Urinary bladder (tissue), 4 donors: ENCODE measurements around the gene FRMD4B. TPM values are rescaled to one million over a fixed set of nuclear protein-coding genes. Genes with fewer than 3 reads are reported as not detected.

Experiments
- DNase-seq: peaks from one replicate; pipeline ENCODE4 v3.0.0-alpha.2; 2015; ENCODE audit errors: extremely low spot score
- H3K27ac ChIP-seq: one replicate; pipeline ENCODE4 v1.5.1; 2013; ENCODE audit warnings: low read depth, mild to moderate bottlenecking, moderate library complexity
- H3K36me3 ChIP-seq: one replicate; pipeline ENCODE4 v1.6.1; 2013; ENCODE audit warnings: mild to moderate bottlenecking, moderate library complexity; ENCODE audit not compliant: insufficient read depth
- H3K4me1 ChIP-seq: one replicate; pipeline ENCODE4 v1.6.1; 2013; ENCODE audit warnings: mild to moderate bottlenecking, moderate library complexity; ENCODE audit not compliant: insufficient read depth
- H3K4me3 ChIP-seq: one replicate; pipeline ENCODE4 v1.5.1; 2013; ENCODE audit warnings: low read depth, low read length
- WGBS: extraction: QIAGEN DNeasy Blood & Tissue Kit; methylation state at CpG from one replicate; pipeline ENCODE4 v1.1.7; 2013; 5-methylcytosine and 5-hydroxymethylcytosine counted together
- polyA plus RNA-seq: library from polyadenylated mRNA; stranded (reverse); fragments of 200-250 nt; gene quantifications from one replicate; pipeline ENCODE4 v1.2.3, GENCODE V29; 2013
- total RNA-seq: library from RNA; depleted of rRNA; stranded (reverse); fragments of >200 nt; gene quantifications from one replicate; pipeline ENCODE4 v1.2.3, GENCODE V29; 2014
- donor health status: healthy with polysubstance abuse.
- donor health status: healthy.

The FRMD4B gene
- total and polyA plus RNA-seq, 2 donors = 5.9 to 39.1 TPM

DNA sequence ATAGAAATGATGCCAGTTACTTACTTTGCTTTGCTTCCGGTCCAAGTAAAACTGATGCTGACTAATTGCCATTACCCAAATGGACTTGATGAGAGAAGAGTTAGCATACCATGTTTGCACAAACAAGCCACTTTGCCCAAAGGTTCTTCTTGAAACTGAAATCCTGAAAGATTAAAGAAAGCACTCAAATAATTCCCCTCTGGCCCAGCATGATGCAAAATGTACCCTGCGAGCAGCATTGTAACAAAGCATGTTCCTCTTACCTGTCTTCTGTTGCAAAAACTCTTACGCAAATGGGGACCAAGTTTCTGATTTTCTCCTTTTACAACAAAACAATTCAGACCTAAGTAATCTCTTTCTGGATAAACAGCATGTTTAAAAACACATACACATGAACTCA lies 189.0 kb downstream of the FRMD4B start:
- Histone ChIP-seq H3K27ac (no peak overlapping the region), H3K36me3 (no peaks in the 10 kb centered on the region), H3K4me3 (no peak overlapping the region), H3K4me1 (no peaks in the 10 kb centered on the region)
- no peak for DNase-seq
- WGBS = 89% methylated on average over 3 of the region's 3 CpGs

DNA sequence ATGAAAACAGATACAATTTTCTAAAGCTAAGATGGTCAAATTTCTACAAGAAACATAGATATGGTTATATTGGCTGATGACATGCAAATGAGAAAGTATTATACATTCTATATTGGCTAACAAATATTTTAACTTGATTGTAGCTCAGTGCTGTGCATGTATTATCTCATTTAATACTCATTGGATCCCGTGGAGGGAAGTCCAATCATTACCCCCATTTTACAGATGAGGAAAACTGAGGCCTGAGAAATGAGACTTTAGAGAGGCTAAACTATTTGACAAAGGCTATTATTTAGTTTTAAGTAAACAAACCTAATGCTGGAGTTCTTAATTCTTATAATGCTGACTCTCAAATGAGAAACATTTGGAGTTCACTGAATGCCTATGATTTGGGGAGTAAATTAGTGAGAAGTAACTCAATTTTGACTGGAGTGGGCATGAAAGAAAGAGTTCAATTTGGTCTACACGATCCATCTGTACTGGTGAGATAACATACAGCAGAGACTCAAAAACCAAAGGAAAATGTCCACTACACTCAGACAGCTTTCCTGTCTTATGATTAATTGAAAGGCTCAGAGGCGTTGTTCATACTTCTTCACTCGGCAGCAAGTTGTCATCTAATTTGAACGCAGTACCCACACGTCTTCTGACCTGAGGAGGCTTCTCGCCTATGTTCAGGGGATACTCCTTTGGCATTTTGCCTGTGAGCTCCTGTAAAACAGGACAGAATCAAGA lies 191.3 kb downstream of the FRMD4B start:
- Histone ChIP-seq H3K27ac (no peak overlapping the region), H3K4me3 (no peak overlapping the region), H3K4me1 (no peaks in the 10 kb centered on the region), H3K36me3 (no peaks in the 10 kb centered on the region)
- WGBS = 64% methylated on average over 7 of the region's 7 CpGs
- DNase-seq = no peak

DNA sequence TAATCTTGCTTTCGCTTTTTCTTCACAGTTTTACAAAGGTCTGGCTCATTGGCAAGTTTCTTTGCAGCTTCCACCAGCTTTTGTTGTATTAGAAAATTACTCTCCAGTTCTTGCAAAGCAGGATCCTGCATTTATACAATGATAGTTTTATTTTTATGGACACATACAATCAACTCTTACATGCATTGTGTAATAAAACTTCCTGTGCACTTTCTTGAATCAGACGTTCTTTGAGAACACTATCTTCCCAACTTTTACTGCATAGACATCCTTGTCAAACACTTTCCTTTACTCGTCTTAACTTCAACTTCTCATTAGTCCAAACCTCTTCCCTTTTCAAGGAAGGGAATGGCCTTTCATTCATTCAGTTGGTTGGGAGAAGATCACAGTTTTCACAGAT lies 192.1 kb downstream of the FRMD4B start:
- Histone ChIP-seq H3K36me3 (no peaks in the 10 kb centered on the region), H3K4me3 (no peak overlapping the region), H3K27ac (no peak overlapping the region), H3K4me1 (no peaks in the 10 kb centered on the region)
- no peak for DNase-seq
- WGBS = 71% methylated on average over 3 of the region's 3 CpGs

DNA sequence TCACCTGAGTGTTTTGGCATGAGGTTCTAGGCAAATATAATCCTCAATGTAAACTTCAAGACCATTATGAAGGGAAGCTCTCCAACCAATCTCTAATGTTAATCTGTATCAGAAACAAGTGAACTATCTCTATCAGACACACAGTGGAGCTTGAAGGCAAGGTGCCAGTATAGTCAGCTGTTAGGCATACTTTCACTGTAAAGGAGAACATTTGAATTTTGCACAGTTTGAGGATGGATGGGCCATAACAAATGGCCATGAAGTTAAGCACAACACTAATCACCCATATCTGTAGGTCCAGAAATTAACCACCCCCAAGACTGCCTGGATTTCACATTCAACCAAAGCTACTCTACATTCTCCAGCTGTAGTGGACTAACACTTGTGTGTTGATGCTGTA lies 194.4 kb downstream of the FRMD4B start:
- Histone ChIP-seq H3K27ac (no peak overlapping the region), H3K36me3 (no peaks in the 10 kb centered on the region), H3K4me1 (no peaks in the 10 kb centered on the region), H3K4me3 (no peak overlapping the region)
- DNase-seq = no peak

DNA sequence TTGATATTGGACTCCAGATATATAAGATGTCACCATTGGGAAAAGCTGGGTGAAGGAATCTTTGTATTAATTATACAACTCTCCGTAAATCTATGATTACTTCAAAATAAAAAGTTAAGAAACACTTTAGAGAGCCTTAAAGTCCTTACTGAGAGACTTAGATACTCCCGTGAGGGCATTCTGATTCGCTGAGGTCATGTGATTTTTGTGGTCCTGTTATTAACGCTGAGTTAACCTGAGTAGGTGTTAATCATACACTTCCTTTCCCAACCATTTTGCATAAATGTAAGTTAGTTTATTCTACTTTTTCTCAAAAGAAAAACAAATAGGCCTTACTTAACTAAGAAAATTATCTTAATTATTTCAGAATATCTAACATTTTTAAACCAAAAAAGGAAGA lies 196.4 kb downstream of the FRMD4B start:
- H3K36me3 ChIP-seq = no peaks in the 10 kb centered on the region
- no peak overlapping the region for H3K27ac ChIP-seq
- H3K4me3 ChIP-seq = no peak overlapping the region
- no peak for DNase-seq
- H3K4me1 ChIP-seq = no peaks in the 10 kb centered on the region
- WGBS = 89% methylated on average over 4 of the region's 4 CpGs

DNA sequence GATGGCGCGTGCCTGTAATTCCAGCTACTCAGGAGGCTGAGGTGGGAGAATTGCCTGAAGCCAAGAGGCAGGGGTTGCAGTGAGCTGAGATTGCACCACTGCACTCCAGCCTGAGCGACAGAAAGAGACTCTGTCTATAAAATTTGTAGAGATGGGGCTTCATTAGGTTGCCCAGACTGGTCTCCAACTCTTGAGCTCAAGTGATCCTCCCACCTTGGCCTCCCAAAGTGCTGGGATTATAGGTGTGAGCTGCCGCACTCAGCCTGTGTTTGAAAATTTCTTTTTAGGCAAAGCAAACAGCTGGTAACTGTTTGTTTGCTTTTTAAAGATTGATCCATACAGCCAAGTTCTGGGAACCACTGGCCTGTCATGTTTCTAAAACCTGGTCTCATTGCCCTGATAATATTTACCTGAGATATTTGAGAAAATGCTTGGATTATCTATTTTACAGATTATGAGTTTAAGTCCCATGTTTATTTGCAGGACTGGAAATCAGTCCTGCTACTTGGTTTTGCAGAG lies 199.3 kb downstream of the FRMD4B start:
- Histone ChIP-seq H3K4me1 (no peaks in the 10 kb centered on the region), H3K36me3 (no peaks in the 10 kb centered on the region), H3K4me3 (no peak overlapping the region), H3K27ac (no peak overlapping the region)
- no peak for DNase-seq
- WGBS = 96% methylated on average over 4 of the region's 4 CpGs

DNA sequence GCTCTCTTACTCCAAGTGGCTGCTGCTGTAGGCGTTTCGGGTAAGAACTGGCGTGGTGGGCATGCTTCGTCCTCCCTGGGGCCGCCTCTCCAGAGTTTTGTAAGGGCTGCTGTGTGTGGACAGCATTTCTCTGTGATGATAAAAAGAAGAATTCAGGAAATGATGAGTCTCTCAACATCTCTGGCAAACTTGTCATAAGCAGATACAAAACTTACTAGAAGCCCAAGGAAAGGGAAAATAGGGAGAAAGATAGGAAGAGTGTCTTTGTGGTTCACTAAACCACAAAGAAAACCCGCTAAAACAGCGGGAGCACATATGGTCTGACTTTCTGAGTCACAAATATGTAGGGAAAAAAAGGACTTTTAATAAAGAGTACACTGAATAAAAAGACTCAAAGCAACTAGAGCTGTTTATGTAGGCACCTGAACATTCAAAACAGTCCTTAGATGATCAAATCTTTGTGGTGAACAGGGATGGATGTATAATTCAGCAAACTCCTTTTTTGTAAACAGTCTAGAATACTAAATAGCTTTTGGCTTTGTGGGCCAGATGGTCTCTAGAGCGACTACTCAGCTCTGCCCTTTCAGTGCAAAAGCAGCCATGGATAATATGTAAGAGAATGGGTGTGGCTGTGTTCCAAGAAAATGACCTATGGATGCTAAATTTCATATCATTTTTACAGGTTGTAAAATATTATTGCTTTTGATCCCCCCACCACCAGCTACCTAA lies 203.1 kb downstream of the FRMD4B start:
- no peaks in the 10 kb centered on the region for H3K36me3 ChIP-seq
- no peak overlapping the region for H3K27ac ChIP-seq
- DNase-seq = no peak
- H3K4me1 ChIP-seq = no peaks in the 10 kb centered on the region
- 85% methylated on average over 8 of the region's 8 CpGs for WGBS
- no peak overlapping the region for H3K4me3 ChIP-seq

DNA sequence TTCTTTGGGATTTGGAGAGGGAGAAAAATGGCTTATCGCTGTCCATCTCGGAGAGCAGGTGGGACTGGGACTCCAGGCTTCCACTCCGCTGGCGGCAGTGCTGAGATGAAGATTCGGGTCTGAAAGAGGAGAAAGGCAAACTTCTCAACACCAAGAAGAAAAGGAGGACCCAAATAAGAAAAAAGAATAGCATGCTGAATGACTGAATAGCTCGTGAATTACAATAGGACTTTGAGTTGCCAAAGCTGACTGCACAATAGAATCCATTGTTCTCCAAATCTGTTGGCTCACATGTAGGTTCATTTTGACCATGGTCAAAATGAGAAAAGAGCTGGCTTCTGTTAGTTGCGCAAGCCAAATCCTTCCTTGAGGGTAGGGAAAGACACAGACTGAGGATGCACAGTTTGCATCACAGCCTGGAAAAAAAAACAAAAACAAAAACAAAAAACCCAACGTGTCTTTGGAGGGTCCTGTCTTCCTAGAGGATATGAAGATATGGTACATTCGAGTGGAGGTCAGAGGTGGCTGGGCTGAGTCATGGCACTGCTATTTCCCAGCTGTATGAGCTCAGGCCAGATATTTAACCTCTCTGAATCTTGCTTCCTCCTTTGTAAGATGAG lies 204.2 kb downstream of the FRMD4B start:
- no peak for DNase-seq

DNA sequence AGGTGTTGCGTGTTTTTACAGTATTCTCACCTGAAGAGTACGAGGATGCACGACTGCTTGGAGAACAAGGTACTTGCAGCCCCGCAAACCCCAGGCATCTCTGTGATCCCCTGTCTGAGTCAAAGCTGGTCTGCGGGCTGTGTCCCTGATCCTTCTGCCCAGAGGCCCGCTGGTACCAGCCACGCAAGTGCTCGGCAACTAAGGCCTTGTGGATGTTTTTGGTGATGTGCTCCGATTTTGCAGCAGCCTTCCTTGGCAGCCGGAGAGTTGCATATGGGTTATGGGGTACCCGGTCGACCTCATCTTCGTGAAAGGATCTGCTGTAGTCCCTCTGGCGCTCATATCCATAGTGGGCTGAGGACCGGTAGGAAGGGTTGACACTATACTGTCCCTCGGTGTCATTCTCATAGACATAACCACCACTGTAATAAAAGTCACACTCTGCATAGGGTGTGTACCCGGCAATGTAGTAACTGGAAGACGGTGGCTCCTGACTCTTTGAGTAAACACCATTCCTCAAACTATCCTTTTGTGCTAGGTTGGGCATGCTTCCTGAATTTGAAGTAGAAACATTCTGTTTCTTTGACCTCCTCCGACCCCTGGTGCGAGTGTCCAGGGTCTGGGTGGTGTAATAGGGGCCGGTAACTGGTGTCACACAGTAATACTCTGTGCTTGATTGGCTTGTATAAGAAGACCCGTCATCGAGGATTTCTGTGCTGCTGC lies 204.9 kb downstream of the FRMD4B start:
- DNase-seq = no peak
- Histone ChIP-seq H3K4me1 (no peaks in the 10 kb centered on the region), H3K4me3 (no peak overlapping the region), H3K27ac (no peak overlapping the region), H3K36me3 (no peaks in the 10 kb centered on the region)
- 91% methylated on average over 23 of the region's 23 CpGs for WGBS

More for the DNA sequence above, 204.2 kb downstream of the FRMD4B start:
- no peak overlapping the region for H3K27ac ChIP-seq
- no peak overlapping the region for H3K4me3 ChIP-seq
- no peaks in the 10 kb centered on the region for H3K36me3 ChIP-seq
- WGBS = 78% methylated on average over 9 of the region's 9 CpGs
- H3K4me1 ChIP-seq = no peaks in the 10 kb centered on the region

DNA sequence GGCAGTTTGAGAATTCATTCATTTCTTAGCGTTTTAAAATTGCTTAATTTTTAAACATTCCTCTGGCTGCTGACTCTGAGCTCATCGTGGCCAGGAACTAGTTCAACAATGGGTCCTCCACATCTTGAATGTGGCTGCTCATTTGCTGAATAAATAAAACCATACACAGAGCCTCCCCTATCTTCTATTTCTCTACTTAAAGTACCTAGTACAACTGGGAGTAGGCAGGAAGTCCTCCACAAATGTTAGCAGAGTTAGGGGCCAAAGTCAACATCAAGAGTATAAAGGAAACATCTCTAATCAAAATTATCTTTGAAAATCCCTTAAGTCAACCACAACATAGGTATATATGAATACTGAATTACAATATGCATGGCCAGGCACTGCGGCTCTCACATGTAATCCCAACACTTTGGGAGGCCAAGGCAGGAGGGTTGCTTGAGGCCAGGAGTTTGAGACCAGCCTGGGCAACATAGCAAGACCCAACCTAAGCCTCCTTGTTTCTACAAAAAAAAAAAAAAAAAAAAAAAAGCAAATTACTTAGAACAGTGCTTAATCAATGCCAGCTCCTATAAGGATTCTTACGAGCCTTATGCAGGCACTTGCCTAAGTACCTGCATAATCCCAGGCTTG lies 206.0 kb downstream of the FRMD4B start:
- no peak for DNase-seq
- no peak overlapping the region for H3K27ac ChIP-seq
- no peak overlapping the region for H3K4me3 ChIP-seq
- WGBS = 89% methylated on average over 4 of the region's 4 CpGs
- peaks cover 1% of the 10 kb centered on the region for H3K4me1 ChIP-seq
- no peaks in the 10 kb centered on the region for H3K36me3 ChIP-seq

DNA sequence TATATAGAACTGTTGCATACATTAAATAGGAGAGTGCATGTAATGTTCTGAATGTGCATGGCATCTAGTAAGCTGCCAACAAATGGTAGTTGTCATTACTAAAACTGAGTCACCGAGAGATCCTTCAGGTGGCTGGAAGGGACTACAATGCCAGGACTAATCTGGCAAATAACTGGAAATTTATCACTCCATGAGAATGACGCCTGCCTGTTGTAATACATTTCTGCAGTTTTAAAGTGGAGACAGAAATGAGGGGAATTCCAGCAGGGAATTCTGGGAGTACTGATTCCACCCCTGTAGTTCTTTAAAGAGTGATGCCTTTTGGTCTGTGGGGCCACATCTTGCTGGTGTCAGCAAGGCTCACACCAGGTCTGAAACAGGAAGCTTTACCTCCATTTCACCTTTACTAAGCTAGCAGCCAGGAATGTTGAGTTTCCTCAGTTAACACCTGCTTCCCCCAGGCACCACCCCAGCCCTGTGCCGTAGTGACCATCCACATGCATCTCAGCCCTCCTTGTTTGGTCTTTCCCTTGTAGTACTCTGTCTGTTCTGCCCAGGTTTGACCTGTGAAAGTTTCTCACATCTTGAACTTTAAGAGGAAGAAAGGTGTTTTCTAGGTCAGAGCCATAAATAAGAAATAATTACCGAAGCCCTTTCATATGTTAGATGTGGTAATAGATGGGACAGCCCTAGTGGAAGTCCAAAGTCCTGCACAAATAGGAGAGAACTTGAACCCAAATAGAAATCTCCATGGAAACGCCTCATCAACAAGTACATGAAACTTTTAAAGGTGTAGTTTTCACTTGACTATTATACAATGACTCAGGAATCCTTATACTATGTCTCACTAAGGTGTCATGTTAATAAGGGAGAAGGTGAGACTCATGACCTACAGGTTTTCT lies 206.8 kb downstream of the FRMD4B start:
- no peaks in the 10 kb centered on the region for H3K36me3 ChIP-seq
- no peak overlapping the region for H3K27ac ChIP-seq
- H3K4me3 ChIP-seq = no peak overlapping the region
- 91% methylated on average over 5 of the region's 5 CpGs for WGBS
- no peak for DNase-seq
- H3K4me1 ChIP-seq = peaks cover 1% of the 10 kb centered on the region

DNA sequence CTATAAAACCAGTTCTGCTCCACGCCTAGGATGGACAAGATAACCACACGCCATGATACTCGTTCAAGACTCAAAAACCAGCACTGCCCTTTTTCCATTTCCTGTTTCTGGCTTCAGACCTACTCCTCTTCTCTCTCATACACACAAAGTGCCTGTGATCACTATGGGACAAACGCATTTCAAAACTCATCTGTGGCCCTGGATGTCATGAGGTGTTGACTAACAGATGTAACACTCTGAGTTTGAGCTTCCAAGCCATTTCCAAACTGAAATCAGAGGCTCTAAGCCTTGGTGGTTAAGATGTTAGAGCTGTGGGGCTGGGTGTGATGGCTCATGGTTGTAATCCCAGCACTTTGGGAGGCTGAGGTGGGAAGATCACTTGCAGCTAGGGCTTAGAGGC lies 207.8 kb downstream of the FRMD4B start:
- Histone ChIP-seq H3K36me3 (no peaks in the 10 kb centered on the region), H3K4me3 (no peak overlapping the region), H3K4me1 (peaks cover 1% of the 10 kb centered on the region), H3K27ac (no peak overlapping the region)
- no peak for DNase-seq
- 89% methylated on average over 4 of the region's 4 CpGs for WGBS
